HCT116 (cell line): ENCODE data around the gene LRRN2. TPM values are rescaled to one million over a fixed set of nuclear protein-coding genes. Genes with fewer than 3 reads are reported as not detected.

Source experiments
- ATAC-seq: fragments of 200-7000 bp; cut with Tn5 transposase; 2 replicates; pipeline ENCODE4 v1.9.1; 2020; ENCODE audit warnings: mild to moderate bottlenecking, moderate library complexity
- BruUV-seq: library from RNA; stranded (reverse); fragments of 400-500 nt; replicated peaks from 2 replicates; lab custom pipeline; 2021; lab: Mats Ljungman, UMichigan
- CTCF ChIA-PET: fragments of 300-600 bp; sonication (Branson Sonifier 250); formaldehyde crosslinking; loops from one replicate; lab custom pipeline; 2021; ENCODE audit warnings: antibody characterized with exemption; lab: Charles Lee
- POLR2A ChIA-PET: fragments of 300-600, 350-600 bp; sonication (Branson Sonifier 250); formaldehyde crosslinking; loops from one replicate; lab custom pipeline; 2021; ENCODE audit warnings: antibody characterized with exemption; lab: Charles Lee
- RAD21 ChIA-PET, 2 experiments: fragments of 300-600 bp; sonication (Branson Sonifier 250); formaldehyde crosslinking; loops; one replicate each; lab custom pipeline; 2023; ENCODE audit warnings: low total read pairs in 2 of 2; ENCODE audit not compliant: uncharacterized antibody in 2 of 2, unreplicated experiment in 2 of 2, low non-redundant PET in 1 of 2; lab: Charles Lee
- DNase-seq: peaks from one replicate; pipeline ENCODE4 v3.0.0-alpha.2; 2010; ENCODE audit warnings: low read depth, low spot score
- H2AFZ ChIP-seq: fragments of 200-600 bp; shearing (Covaris generic), sonication (generic); 2 replicates; pipeline ENCODE4 v1.6.1; 2017; ENCODE audit warnings: low read depth, mixed run types, mixed read lengths, antibody characterized with exemption, low read length; ENCODE audit not compliant: poor library complexity, severe bottlenecking
- H3K27ac ChIP-seq: 2 replicates; pipeline ENCODE4 v1.5.1; 2012; ENCODE audit warnings: low read depth, low read length
- H3K27me3 ChIP-seq: fragments of 200-600 bp; sonication (generic); 2 replicates; pipeline ENCODE4 v1.6.1; 2016; ENCODE audit warnings: mixed run types, low read length, mixed read lengths; ENCODE audit not compliant: insufficient read depth
- H3K36me3 ChIP-seq, 2 experiments: fragments of 200-500 bp in 1 of 2; fragments of 200-600 bp in 1 of 2; sonication (Bioruptor generic) in 1 of 2; sonication (generic) in 1 of 2; 2 replicates each; pipeline versions ENCODE4 v1.5.1 to v1.6.1; 2014 to 2016; ENCODE audit warnings: low read length in 2 of 2, inconsistent platforms in 1 of 2, mixed read lengths in 1 of 2, mixed run types in 1 of 2; ENCODE audit not compliant: insufficient read depth in 2 of 2, control insufficient read depth in 1 of 2
- H3K4me1 ChIP-seq, 2 experiments: fragments of 200-600 bp in 1 of 2; sonication (generic) in 1 of 2; 2 replicates each; pipeline versions ENCODE4 v1.5.1 to v1.6.1; 2012 to 2017; ENCODE audit warnings: low read length in 2 of 2, inconsistent platforms in 1 of 2, mild to moderate bottlenecking in 1 of 2, mixed read lengths in 1 of 2, mixed run types in 1 of 2, moderate library complexity in 1 of 2; ENCODE audit not compliant: insufficient read depth in 2 of 2, control insufficient read depth in 1 of 2
- H3K4me2 ChIP-seq: fragments of 200-600 bp; sonication (generic); 2 replicates; pipeline ENCODE4 v1.6.1; 2017; ENCODE audit warnings: mixed run types, low read length, mixed read lengths
- H3K4me3 ChIP-seq, 2 experiments: fragments of 200-600 bp in 1 of 2; sonication (generic) in 1 of 2; replicated peaks in 1 of 2; 2 replicates each; pipeline ENCODE4 v1.5.1; 2011 to 2016; ENCODE audit warnings: low read length in 2 of 2, control low read depth in 1 of 2, low read depth in 1 of 2, mild to moderate bottlenecking in 1 of 2, mixed read lengths in 1 of 2, mixed run types in 1 of 2
- H3K79me2 ChIP-seq: fragments of 200-600 bp; sonication (generic); 2 replicates; pipeline ENCODE4 v1.6.1; 2017; ENCODE audit warnings: mild to moderate bottlenecking, mixed run types, low read length, moderate library complexity, mixed read lengths; ENCODE audit not compliant: insufficient read depth
- H3K9ac ChIP-seq: fragments of 200-600 bp; sonication (generic); 2 replicates; pipeline ENCODE4 v1.6.1; 2016; ENCODE audit warnings: low read length, mixed read lengths
- H3K9me2 ChIP-seq: fragments of 200-600 bp; sonication (generic), shearing (Covaris generic); 2 replicates; pipeline ENCODE4 v1.6.1; 2017; ENCODE audit warnings: mixed run types, mild to moderate bottlenecking, moderate library complexity; ENCODE audit not compliant: insufficient read depth
- H3K9me3 ChIP-seq, 2 experiments: fragments of 200-500 bp in 1 of 2; fragments of 200-600 bp in 1 of 2; sonication (Bioruptor generic) in 1 of 2; sonication (generic) in 1 of 2; 2 replicates each; pipeline ENCODE4 v1.6.1; 2014 to 2017; ENCODE audit warnings: low read length in 2 of 2, mixed read lengths in 2 of 2, inconsistent platforms in 1 of 2, low read depth in 1 of 2, mild to moderate bottlenecking in 1 of 2, mixed run types in 1 of 2, moderate library complexity in 1 of 2; ENCODE audit not compliant: control insufficient read depth in 1 of 2, insufficient read depth in 1 of 2
- H4K20me1 ChIP-seq: fragments of 200-600 bp; sonication (generic), shearing (Covaris generic); 2 replicates; pipeline ENCODE4 v1.6.1; 2017; ENCODE audit warnings: mixed run types, mild to moderate bottlenecking, moderate library complexity; ENCODE audit not compliant: insufficient read depth
- EGR1 ChIP-seq: IDR thresholded peaks from 2 replicates; pipeline ENCODE4 v1.6.1; 2012; ENCODE audit warnings: low read depth
- ELF1 ChIP-seq: IDR thresholded peaks from 2 replicates; pipeline ENCODE4 v1.6.1; 2012; ENCODE audit warnings: low read depth, borderline replicate concordance
- EZH2phosphoT487 ChIP-seq: fragments of 200-600 bp; IDR thresholded peaks from 2 replicates; pipeline ENCODE4 v1.6.1; 2018; ENCODE audit warnings: antibody characterized with exemption, borderline replicate concordance
- FOSL1 ChIP-seq: IDR thresholded peaks from 2 replicates; pipeline ENCODE4 v1.6.1; 2012; ENCODE audit warnings: low read depth
- POLR2AphosphoS5 ChIP-seq: IDR thresholded peaks from 2 replicates; pipeline ENCODE4 v1.6.1; 2011; ENCODE audit warnings: mild to moderate bottlenecking, low read depth, low read length, moderate library complexity
- RAD21 ChIP-seq: IDR thresholded peaks from 2 replicates; pipeline ENCODE4 v1.6.1; 2012; ENCODE audit warnings: low read depth, mild to moderate bottlenecking
- SP1 ChIP-seq: IDR thresholded peaks from 2 replicates; pipeline ENCODE4 v1.6.1; 2012; ENCODE audit warnings: low read depth
- SRF ChIP-seq: IDR thresholded peaks from 2 replicates; pipeline ENCODE4 v1.6.1; 2012; ENCODE audit warnings: low read depth
- TCF7L2 ChIP-seq: IDR thresholded peaks from 2 replicates; pipeline ENCODE4 v1.7.0; 2011; ENCODE audit warnings: borderline replicate concordance, inconsistent platforms; ENCODE audit not compliant: insufficient read depth, insufficient read length; ENCODE audit errors: extremely low read depth
- YY1 ChIP-seq: IDR thresholded peaks from 2 replicates; pipeline ENCODE4 v1.6.1; 2011; ENCODE audit warnings: low read length, low read depth, moderate library complexity, mild to moderate bottlenecking; ENCODE audit not compliant: insufficient replicate concordance; ENCODE audit errors: extremely low read depth
- ZFX ChIP-seq: fragments of 450-650 bp; IDR thresholded peaks from 2 replicates; pipeline ENCODE4 v1.6.1; 2017
- ZNF274 ChIP-seq: fragments of 200-500 bp; sonication (Bioruptor generic); IDR thresholded peaks from 2 replicates; pipeline ENCODE4 v1.6.1; 2014; ENCODE audit warnings: mild to moderate bottlenecking, low read depth, low read length, inconsistent platforms
- intact Hi-C: fragments of 100-400 bp; cut with micrococcal nuclease; formaldehyde crosslinking; loops from 2 replicates; pipeline ENCODE4 v1.10.0; 2022
- total RNA-seq: library from RNA; stranded (reverse); gene quantifications from one replicate; pipeline ENCODE4 v1.2.1, GENCODE V29; 2021; ENCODE audit not compliant: unreplicated experiment
- TF ChIP-seq, protein P1 (sequence below): IDR thresholded peaks from 2 replicates; pipeline ENCODE4 v1.6.1; 2012
- TF ChIP-seq, protein P2 (sequence below): IDR thresholded peaks from 2 replicates; pipeline ENCODE4 v1.6.1; 2012; ENCODE audit warnings: low read depth
- TF ChIP-seq, protein P3 (sequence below), 3 experiments: fragments of 200-600 bp in 1 of 3; sonication (generic) in 1 of 3; IDR thresholded peaks in 2 of 3; conservative IDR thresholded peaks in 1 of 3; 2 replicates each; pipeline ENCODE4 v1.5.1; 2012 to 2017; ENCODE audit warnings: low read depth in 2 of 3, low read length in 2 of 3, antibody characterized with exemption in 1 of 3, borderline replicate concordance in 1 of 3, control low read depth in 1 of 3, mild to moderate bottlenecking in 1 of 3, mixed read lengths in 1 of 3, mixed run types in 1 of 3, moderate library complexity in 1 of 3; ENCODE audit not compliant: insufficient read depth in 1 of 3

LRRN2 gene
- total RNA-seq, 1 experiment from 2014 or later, result 3.2 TPM

DNA sequence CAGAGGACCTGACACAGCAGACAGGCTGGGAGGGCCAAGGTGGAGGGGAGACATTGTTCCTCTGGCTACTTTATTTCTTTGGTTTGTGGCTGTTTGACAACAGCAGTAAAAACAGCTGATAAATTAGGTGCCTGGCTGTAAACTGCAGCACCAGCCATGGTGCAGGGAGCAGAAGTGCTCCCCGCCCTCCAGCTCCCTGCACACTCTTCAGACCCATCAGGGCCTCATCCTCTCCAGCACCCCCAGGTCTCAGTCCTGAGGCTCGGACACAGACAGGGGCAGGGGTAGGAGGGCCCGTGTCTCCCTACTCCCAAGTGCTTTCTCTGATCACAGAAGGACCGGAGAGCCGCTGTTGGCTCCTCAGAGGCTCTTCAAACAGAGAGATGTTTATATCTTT lies 17.7 kb upstream of the LRRN2 start:
- BruUV-seq, result no TSS peak
- Histone ChIP-seq H3K4me3 (no peak overlapping the region), H4K20me1 (no peaks in the 10 kb centered on the region), H3K27me3 (no peaks in the 10 kb centered on the region), H2AFZ (no peak overlapping the region), H3K79me2 (no peaks in the 10 kb centered on the region), H3K9ac (no peak overlapping the region), H3K9me3 (no peaks in the 10 kb centered on the region), H3K4me1 (peaks cover 0 to 4% of the 10 kb centered on the region in 2 experiments; a peak in 1 of 4 replicates), H3K9me2 (no peaks in the 10 kb centered on the region), H3K4me2 (no peak overlapping the region), H3K36me3 (no peaks in the 10 kb centered on the region), H3K27ac (no peak overlapping the region)
- intact Hi-C loops, result no loop called here
- POLR2A ChIA-PET, result no interaction called here
- no peak for ATAC-seq
- RAD21 ChIA-PET, result no interaction called here
- DNase-seq, result no peak
- TF ChIP-seq ELF1 (no peak), YY1 (no peak), TCF7L2 (no peak), SP1 (no peak), FOSL1 (no peak), ZFX (no peak), EZH2phosphoT487 (no peak), RAD21 (no peak), EGR1 (no peak), ZNF274 (no peak)
- TF ChIP-seq, protein P1, sequence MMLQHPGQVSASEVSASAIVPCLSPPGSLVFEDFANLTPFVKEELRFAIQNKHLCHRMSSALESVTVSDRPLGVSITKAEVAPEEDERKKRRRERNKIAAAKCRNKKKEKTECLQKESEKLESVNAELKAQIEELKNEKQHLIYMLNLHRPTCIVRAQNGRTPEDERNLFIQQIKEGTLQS, result no peak
- CTCF ChIA-PET, result no interaction called here

DNA sequence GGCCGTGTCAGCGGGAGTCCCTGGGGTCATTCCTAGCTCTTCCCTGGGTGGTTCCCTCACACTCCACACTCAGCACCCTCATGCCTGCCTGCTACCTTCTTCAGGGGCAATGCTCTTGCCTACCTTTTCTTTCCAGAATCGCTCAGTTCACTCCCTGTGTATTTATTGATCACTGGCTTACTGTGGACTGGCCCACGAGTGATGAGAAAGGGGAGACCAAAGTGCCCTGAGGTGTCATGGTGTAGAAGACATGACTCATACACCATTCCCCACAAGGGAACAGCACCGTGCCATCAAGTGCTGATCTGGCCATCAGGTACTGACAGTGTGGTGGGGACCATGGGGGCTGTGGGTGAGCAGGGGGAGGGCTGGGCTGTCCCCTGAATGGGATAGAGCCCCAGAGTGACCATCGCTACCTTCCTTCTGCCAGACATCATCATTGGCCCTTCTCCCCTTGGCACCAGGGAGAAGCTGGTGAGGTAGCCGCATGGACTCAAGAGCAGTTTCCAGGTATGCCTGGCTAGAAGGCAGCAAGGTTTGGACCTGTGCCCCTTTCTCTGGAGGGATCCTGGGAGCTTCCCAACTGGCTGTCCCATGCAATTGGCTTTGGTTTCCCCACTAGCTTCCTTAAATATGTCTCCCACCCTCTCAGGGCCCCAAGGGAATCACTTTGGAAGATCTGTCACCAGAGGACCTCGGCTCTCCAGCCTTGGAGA lies 17.2 kb upstream of the LRRN2 start:
- Histone ChIP-seq H3K36me3 (no peaks in the 10 kb centered on the region), H3K4me1 (no peaks in the 10 kb centered on the region), H3K79me2 (no peaks in the 10 kb centered on the region), H3K27ac (no peak overlapping the region), H3K9me3 (no peaks in the 10 kb centered on the region), H2AFZ (no peak overlapping the region), H3K9ac (no peak overlapping the region), H3K9me2 (no peaks in the 10 kb centered on the region), H4K20me1 (no peaks in the 10 kb centered on the region), H3K4me2 (no peak overlapping the region), H3K4me3 (no peak overlapping the region), H3K27me3 (no peaks in the 10 kb centered on the region)
- intact Hi-C loops, result no loop called here
- no peak for DNase-seq
- ChIA-PET RAD21 (no interaction called here), POLR2A (no interaction called here), CTCF (no interaction called here)
- no TSS peak for BruUV-seq
- no peak for ATAC-seq
- TF ChIP-seq, protein P1, result no peak
- TF ChIP-seq, protein P2, sequence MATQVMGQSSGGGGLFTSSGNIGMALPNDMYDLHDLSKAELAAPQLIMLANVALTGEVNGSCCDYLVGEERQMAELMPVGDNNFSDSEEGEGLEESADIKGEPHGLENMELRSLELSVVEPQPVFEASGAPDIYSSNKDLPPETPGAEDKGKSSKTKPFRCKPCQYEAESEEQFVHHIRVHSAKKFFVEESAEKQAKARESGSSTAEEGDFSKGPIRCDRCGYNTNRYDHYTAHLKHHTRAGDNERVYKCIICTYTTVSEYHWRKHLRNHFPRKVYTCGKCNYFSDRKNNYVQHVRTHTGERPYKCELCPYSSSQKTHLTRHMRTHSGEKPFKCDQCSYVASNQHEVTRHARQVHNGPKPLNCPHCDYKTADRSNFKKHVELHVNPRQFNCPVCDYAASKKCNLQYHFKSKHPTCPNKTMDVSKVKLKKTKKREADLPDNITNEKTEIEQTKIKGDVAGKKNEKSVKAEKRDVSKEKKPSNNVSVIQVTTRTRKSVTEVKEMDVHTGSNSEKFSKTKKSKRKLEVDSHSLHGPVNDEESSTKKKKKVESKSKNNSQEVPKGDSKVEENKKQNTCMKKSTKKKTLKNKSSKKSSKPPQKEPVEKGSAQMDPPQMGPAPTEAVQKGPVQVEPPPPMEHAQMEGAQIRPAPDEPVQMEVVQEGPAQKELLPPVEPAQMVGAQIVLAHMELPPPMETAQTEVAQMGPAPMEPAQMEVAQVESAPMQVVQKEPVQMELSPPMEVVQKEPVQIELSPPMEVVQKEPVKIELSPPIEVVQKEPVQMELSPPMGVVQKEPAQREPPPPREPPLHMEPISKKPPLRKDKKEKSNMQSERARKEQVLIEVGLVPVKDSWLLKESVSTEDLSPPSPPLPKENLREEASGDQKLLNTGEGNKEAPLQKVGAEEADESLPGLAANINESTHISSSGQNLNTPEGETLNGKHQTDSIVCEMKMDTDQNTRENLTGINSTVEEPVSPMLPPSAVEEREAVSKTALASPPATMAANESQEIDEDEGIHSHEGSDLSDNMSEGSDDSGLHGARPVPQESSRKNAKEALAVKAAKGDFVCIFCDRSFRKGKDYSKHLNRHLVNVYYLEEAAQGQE, result no peak
- TF ChIP-seq POLR2AphosphoS5, result no peak
- no peak for TF ChIP-seq SRF
- TF ChIP-seq ZFX, result no peak
- TF ChIP-seq, protein P3, sequence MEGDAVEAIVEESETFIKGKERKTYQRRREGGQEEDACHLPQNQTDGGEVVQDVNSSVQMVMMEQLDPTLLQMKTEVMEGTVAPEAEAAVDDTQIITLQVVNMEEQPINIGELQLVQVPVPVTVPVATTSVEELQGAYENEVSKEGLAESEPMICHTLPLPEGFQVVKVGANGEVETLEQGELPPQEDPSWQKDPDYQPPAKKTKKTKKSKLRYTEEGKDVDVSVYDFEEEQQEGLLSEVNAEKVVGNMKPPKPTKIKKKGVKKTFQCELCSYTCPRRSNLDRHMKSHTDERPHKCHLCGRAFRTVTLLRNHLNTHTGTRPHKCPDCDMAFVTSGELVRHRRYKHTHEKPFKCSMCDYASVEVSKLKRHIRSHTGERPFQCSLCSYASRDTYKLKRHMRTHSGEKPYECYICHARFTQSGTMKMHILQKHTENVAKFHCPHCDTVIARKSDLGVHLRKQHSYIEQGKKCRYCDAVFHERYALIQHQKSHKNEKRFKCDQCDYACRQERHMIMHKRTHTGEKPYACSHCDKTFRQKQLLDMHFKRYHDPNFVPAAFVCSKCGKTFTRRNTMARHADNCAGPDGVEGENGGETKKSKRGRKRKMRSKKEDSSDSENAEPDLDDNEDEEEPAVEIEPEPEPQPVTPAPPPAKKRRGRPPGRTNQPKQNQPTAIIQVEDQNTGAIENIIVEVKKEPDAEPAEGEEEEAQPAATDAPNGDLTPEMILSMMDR (IDR thresholded peaks at IDR 0.05 in 2 of 3, conservative IDR thresholded peaks at IDR 0.05 in 1 of 3; ENCODE audit: borderline replicate concordance in 1 of 3, insufficient read depth in 1 of 3, low read depth in 2 of 3, low read length in 2 of 3), result no peak
